K562 (cell line): ENCODE results near the gene STK32C.

ENCODE experiments used
- CBX5 ChIP-seq: IDR thresholded peaks from 2 replicates; pipeline ENCODE4 v1.6.1; 2014; ENCODE audit warnings: low read depth, borderline replicate concordance
- EZH2 ChIP-seq: IDR thresholded peaks from 2 replicates; pipeline ENCODE4 v1.6.1; 2012; ENCODE audit warnings: low read depth, mild to moderate bottlenecking, inconsistent platforms, low read length, borderline replicate concordance
- FOXA3 ChIP-seq, 2 experiments: fragments of 450-650 bp in 1 of 2; sonication (generic) in 1 of 2; formaldehyde crosslinking; IDR thresholded peaks in 1 of 2; conservative IDR thresholded peaks in 1 of 2; 2 replicates each; pipeline versions ENCODE4 v1.4.0 to v1.8.0; 2020 to 2022; ENCODE audit warnings: mild to moderate bottlenecking in 2 of 2, missing genetic modification reagents in 1 of 2
- MEF2A ChIP-seq: IDR thresholded peaks from 2 replicates; pipeline ENCODE4 v1.6.1; 2011; ENCODE audit warnings: low read depth, mild to moderate bottlenecking, low read length, moderate library complexity; ENCODE audit not compliant: control insufficient read depth
- MEIS2 ChIP-seq: fragments of 450-650 bp; IDR thresholded peaks from 2 replicates; pipeline ENCODE4 v1.6.1; 2014; ENCODE audit warnings: mild to moderate bottlenecking; ENCODE audit not compliant: partially characterized antibody
- NCOA4 ChIP-seq: fragments of 450-650 bp; IDR thresholded peaks from 2 replicates; pipeline ENCODE4 v1.6.1; 2018; ENCODE audit warnings: mild to moderate bottlenecking; ENCODE audit not compliant: partially characterized antibody
- TCF7 ChIP-seq: sonication (generic); IDR thresholded peaks from 2 replicates; pipeline ENCODE4 v1.6.1; 2016; ENCODE audit warnings: antibody characterized with exemption, borderline replicate concordance
- ZKSCAN8 ChIP-seq: fragments of 200-800 bp; sonication (Bioruptor generic); IDR thresholded peaks from 2 replicates; pipeline ENCODE4 v1.6.1; 2016; ENCODE audit warnings: missing genetic modification characterization, missing compliant biosample characterization
- ZNF785 ChIP-seq: fragments of 250-450 bp; sonication (Bioruptor Pico); IDR thresholded peaks from 2 replicates; pipeline ENCODE4 v1.4.0; 2020; ENCODE audit warnings: mild to moderate bottlenecking
- TF ChIP-seq, protein P1 (sequence below), 2 experiments: IDR thresholded peaks in 1 of 2; conservative IDR thresholded peaks in 1 of 2; 2 replicates each; pipeline ENCODE4 v1.6.1; 2016; ENCODE audit warnings: low read depth in 2 of 2, mild to moderate bottlenecking in 1 of 2, missing compliant biosample characterization in 1 of 2, missing genetic modification characterization in 1 of 2, moderate library complexity in 1 of 2
- TF ChIP-seq, protein P2 (sequence below): sonication (generic); formaldehyde crosslinking; IDR thresholded peaks from 2 replicates; pipeline ENCODE4 v1.8.1; 2022; ENCODE audit warnings: missing genetic modification reagents
- TF ChIP-seq, protein P3 (sequence below), 3 experiments: IDR thresholded peaks in 2 of 3; conservative IDR thresholded peaks in 1 of 3; 2 replicates each; pipeline ENCODE4 v1.5.1; 2011 to 2012; ENCODE audit warnings: low read length in 3 of 3, mild to moderate bottlenecking in 3 of 3, control low read depth in 2 of 3, improper control_type of control experiment in 1 of 3, inconsistent platforms in 1 of 3, low read depth in 1 of 3, mixed read lengths in 1 of 3, moderate library complexity in 1 of 3; ENCODE audit not compliant: insufficient read depth in 2 of 3

DNA sequence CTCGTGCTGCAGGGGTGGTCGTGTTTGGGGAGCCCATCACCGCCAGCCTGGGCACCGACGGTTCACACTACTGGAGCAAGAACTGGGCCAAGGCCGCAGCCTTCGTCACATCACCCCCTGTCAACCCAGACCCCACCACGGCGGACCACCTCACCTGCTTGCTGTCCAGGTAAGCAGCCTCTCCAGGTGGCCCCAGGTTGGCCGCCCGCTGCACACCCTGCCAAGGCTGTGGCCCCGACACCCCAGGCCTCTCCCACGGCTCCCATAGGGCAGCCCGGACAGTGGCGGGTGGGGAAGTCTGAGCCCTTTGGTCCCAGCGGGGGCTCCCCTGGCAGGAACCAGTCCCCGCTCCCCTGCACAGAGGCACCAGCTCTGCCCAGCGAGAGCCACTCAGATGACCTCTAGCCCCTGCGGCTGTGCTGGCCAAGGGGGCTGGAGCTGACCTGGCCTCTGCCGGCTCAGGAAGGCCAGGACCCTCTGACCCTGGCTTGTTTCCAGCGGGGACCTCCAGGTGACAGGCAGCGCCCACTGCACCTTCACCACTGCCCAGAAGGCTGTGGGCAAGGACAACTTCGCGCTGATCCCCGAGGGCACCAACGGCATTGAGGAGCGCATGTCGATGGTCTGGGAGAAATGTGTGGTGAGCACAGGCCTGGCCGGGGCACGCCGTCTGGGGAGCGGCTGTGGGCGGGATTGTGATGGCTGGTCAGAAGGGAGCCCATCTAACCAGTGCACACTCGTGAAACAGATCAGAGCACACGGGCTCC is 107.2 kb downstream of the STK32C start:
- TF ChIP-seq, protein P1, sequence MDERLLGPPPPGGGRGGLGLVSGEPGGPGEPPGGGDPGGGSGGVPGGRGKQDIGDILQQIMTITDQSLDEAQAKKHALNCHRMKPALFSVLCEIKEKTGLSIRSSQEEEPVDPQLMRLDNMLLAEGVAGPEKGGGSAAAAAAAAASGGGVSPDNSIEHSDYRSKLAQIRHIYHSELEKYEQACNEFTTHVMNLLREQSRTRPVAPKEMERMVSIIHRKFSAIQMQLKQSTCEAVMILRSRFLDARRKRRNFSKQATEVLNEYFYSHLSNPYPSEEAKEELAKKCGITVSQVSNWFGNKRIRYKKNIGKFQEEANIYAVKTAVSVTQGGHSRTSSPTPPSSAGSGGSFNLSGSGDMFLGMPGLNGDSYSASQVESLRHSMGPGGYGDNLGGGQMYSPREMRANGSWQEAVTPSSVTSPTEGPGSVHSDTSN (CRISPR knock-in tag; IDR thresholded peaks at IDR 0.05; ENCODE audit: low read depth): no peak
- TF ChIP-seq, protein P1 (tag; conservative IDR thresholded peaks at IDR 0.05; ENCODE audit: low read depth): no peak
- TF ChIP-seq, protein P2, sequence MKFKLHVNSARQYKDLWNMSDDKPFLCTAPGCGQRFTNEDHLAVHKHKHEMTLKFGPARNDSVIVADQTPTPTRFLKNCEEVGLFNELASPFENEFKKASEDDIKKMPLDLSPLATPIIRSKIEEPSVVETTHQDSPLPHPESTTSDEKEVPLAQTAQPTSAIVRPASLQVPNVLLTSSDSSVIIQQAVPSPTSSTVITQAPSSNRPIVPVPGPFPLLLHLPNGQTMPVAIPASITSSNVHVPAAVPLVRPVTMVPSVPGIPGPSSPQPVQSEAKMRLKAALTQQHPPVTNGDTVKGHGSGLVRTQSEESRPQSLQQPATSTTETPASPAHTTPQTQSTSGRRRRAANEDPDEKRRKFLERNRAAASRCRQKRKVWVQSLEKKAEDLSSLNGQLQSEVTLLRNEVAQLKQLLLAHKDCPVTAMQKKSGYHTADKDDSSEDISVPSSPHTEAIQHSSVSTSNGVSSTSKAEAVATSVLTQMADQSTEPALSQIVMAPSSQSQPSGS (CRISPR knock-in tag): no peak
- TF ChIP-seq MEIS2: no peak
- no peak for TF ChIP-seq ZNF785 (CRISPR knock-in tag)
- TF ChIP-seq CBX5: no peak
- TF ChIP-seq, protein P3, sequence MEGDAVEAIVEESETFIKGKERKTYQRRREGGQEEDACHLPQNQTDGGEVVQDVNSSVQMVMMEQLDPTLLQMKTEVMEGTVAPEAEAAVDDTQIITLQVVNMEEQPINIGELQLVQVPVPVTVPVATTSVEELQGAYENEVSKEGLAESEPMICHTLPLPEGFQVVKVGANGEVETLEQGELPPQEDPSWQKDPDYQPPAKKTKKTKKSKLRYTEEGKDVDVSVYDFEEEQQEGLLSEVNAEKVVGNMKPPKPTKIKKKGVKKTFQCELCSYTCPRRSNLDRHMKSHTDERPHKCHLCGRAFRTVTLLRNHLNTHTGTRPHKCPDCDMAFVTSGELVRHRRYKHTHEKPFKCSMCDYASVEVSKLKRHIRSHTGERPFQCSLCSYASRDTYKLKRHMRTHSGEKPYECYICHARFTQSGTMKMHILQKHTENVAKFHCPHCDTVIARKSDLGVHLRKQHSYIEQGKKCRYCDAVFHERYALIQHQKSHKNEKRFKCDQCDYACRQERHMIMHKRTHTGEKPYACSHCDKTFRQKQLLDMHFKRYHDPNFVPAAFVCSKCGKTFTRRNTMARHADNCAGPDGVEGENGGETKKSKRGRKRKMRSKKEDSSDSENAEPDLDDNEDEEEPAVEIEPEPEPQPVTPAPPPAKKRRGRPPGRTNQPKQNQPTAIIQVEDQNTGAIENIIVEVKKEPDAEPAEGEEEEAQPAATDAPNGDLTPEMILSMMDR (IDR thresholded peaks at IDR 0.05 in 2 of 3, conservative IDR thresholded peaks at IDR 0.05 in 1 of 3; ENCODE audit: insufficient read depth in 2 of 3, low read depth in 1 of 3, low read length in 3 of 3): no peak
- TF ChIP-seq EZH2: no peak
- no peak for TF ChIP-seq TCF7
- no peak for TF ChIP-seq MEF2A
- TF ChIP-seq NCOA4: no peak
- no peak for TF ChIP-seq ZKSCAN8
- TF ChIP-seq FOXA3 (CRISPR knock-in tag; conservative IDR thresholded peaks at IDR 0.05 in 1 of 2, IDR thresholded peaks at IDR 0.05 in 1 of 2): no peak
